IPS-18a (cell line): ENCODE data around the gene SEMA4D.
A peak's percentile ranks its signal among the peaks of the same experiment; 100 is the strongest.

Source experiments
- H3K27ac ChIP-seq: one replicate; pipeline ENCODE4 v1.5.1; 2013; ENCODE audit warnings: low read length
- H3K27me3 ChIP-seq: one replicate; pipeline ENCODE4 v1.6.1; 2013; ENCODE audit warnings: mild to moderate bottlenecking, low read length; ENCODE audit not compliant: control insufficient read depth, insufficient read depth
- H3K36me3 ChIP-seq: one replicate; pipeline ENCODE4 v1.6.1; 2013; ENCODE audit warnings: low read depth, low read length; ENCODE audit not compliant: control insufficient read depth
- H3K4me1 ChIP-seq: one replicate; pipeline ENCODE4 v1.6.1; 2013; ENCODE audit warnings: low read depth, low read length; ENCODE audit not compliant: control insufficient read depth
- H3K4me3 ChIP-seq: one replicate; pipeline ENCODE4 v1.5.1; 2013; ENCODE audit warnings: low read length
- H3K9ac ChIP-seq: one replicate; pipeline ENCODE4 v1.6.1; 2013; ENCODE audit warnings: mild to moderate bottlenecking, low read length, moderate library complexity
- H3K9me3 ChIP-seq: one replicate; pipeline ENCODE4 v1.6.1; 2013; ENCODE audit warnings: low read depth, low read length; ENCODE audit not compliant: control insufficient read depth

Gene SEMA4D

DNA sequence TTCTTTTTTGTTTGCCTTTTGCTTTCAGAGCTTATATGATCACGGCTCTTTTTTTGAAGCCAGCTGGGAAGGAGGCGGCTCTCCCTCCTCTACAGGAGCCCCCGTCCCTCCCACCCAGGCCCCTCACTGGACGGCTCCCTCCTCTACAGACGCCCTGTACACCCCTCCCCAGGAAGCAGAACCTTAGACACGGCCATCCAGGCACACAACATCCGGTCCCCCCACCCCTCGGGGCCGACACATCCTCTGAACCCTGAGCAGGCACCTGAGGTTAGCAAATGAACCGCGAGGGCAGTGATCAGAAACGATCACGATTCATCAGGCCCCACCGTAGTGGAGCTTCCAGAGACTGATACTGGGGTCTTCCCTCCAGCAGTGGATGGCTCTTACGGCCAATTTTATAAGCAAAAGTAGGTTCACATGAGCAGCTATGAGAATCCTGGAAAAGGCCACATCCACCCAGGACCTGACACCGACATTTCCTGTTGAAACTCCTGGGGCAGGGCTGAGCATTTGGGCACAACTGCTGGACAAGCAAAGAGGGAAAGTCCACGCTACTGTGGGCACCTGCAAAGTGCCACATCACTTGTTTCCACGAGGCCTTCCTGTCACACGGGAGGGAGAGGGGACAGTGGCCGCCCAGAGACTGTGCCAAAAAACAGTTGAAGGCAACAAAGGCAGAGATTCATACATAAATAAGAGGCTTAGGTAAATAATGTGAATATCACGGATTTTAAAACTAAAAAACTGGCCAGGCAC, 78.9 kb downstream of the SEMA4D start:
- Histone ChIP-seq H3K9ac (no peak overlapping the region), H3K36me3 (no peaks in the 10 kb centered on the region), H3K9me3 (no peaks in the 10 kb centered on the region), H3K4me1 (peaks cover 2% of the 10 kb centered on the region), H3K4me3 (no peak overlapping the region), H3K27ac (no peak overlapping the region), H3K27me3 (no peaks in the 10 kb centered on the region)

DNA sequence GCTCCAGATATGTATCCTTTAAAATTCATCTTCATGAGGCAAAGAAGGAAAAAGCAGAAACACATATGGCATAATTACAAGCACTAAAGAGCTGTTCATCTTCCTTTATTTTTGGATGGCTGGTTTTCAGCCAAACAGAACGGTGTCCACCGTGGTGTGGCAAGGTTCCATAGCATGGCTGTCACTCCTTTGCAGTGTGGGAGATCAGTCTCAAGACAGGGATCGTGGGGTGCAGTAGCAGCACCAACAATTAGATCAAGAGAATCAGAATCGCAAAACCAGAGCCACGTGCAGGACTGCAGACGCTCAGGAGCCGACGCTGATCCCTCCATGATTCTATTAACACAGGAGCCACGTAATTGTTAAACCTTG, 79.5 kb downstream of the SEMA4D start:
- H3K9ac ChIP-seq = no peak overlapping the region

DNA sequence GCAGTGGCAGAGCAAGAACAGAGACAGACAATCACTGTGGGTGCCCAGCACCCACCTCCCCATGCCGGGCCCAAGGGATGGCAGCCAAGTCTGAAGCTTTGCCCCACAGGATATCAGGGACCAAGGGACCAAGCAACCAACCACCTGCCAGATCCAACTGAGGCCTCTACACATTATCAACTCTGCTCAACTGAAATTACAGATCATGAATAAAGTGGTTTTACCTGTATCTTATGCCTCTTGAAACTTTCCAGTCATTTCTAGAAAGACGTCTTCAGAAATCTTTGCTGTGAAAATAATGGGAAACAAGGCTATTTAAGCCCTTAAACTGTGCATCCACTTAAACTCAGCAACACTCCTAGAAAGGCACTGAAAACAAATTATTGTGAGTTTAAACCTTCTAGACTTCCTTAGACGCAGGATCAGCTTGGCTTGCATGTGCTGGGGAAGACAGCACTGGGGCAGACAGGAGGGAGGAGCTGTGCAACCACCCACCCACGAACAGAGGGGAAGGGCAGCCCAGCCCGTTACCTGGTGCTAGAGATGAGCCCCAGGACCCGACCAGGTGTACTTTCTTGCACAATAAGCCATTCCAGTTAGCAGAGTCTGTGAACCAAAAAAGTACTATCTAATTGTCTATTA, 80.0 kb downstream of the SEMA4D start:
- Histone ChIP-seq H3K4me1 (peaks cover 13% of the 10 kb centered on the region), H3K9ac (no peak overlapping the region), H3K36me3 (no peaks in the 10 kb centered on the region), H3K4me3 (no peak overlapping the region), H3K9me3 (no peaks in the 10 kb centered on the region), H3K27me3 (no peaks in the 10 kb centered on the region), H3K27ac (no peak overlapping the region)

More for the DNA sequence above, 79.5 kb downstream of the SEMA4D start:
- Histone ChIP-seq H3K4me3 (no peak overlapping the region), H3K27ac (no peak overlapping the region), H3K27me3 (no peaks in the 10 kb centered on the region), H3K4me1 (peaks cover 8% of the 10 kb centered on the region), H3K9me3 (no peaks in the 10 kb centered on the region), H3K36me3 (no peaks in the 10 kb centered on the region)

DNA sequence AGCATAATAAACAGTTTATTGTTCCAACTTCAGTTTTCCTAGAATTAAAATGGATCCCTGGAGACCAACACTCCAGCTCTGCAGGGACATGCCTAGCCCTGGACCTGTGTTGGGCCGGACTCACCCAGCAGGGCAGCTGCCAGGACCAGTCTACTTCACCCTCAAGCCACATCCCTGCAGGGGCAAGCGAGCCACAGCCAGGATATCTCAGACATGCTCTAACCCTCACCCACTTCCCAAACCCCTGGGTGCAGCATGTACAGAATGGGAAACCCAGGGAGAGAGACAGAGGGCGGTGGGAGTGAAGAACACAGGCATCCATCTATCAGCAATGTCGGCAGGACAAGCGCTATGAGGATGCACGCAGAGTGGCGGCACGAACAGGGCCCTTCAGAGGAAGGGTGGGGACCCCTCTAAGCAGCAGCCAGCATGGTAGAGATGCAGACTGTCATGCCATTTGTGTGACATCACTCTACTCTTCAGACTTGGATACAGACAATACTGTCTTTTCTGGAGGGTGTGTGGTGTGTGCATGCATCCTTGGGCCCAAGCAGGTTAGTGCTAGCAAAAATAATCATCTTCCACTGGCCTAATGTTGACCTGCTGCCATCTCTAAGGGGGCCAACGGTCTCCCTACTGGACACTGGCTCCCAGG, 83.1 kb downstream of the SEMA4D start:
- Histone ChIP-seq H3K36me3 (no peaks in the 10 kb centered on the region), H3K27ac (no peak overlapping the region), H3K4me1 (peaks cover 36% of the 10 kb centered on the region), H3K9ac (no peak overlapping the region), H3K4me3 (no peak overlapping the region), H3K9me3 (no peaks in the 10 kb centered on the region), H3K27me3 (no peaks in the 10 kb centered on the region)

DNA sequence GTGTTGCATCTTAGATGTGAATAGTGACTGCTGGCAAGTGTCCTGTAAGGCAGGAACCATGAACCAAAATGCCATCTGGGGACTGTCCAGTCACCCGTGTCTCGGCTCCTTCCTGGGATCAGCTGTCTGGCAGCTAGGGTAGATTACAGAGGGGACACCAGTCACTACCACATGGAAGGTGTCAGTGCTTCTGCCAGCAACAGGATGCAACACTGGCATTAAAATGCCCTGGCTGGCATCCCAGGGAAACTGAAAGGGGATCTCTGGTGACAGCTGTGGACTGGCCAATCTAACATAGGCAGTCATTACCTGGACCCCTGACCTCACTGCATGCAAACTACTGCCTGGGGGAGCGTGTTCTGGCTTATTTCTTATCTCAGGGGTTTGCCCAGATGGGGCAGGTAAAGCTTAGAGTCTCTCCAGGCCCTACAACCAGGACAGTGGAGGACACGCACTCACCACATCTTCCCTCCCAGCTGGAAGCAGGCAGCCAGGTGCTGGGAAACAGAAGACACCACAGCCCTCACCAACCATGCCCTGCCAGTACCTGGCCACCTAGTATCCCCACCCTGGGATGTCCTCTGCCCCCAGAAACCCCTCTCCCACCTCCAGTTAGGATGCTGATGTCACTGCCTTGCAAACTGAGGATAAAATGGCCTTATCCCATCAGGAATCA, 83.8 kb downstream of the SEMA4D start:
- Histone ChIP-seq H3K27ac (no peak overlapping the region), H3K4me3 (no peak overlapping the region), H3K27me3 (no peaks in the 10 kb centered on the region), H3K36me3 (no peaks in the 10 kb centered on the region), H3K4me1 (peaks cover 36% of the 10 kb centered on the region), H3K9ac (no peak overlapping the region), H3K9me3 (no peaks in the 10 kb centered on the region)

DNA sequence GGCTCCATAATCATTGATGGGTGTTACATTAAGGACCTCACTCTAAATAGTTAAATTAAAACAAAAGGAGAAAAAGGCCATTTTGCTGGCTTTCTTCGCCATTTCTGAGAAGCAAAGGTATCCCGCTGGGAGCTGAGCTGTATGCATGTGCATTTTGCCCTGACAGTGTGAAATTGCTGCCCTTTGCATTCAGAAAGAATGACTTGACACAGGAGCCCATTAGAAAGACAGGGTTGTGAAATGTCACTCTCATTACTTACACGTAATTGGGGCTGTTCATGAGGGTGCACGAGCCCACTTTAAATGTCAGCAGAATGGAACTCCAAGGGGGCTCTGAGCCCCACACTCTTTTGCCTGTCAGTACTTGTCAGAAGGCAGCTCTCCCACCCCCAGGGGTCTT, 85.0 kb downstream of the SEMA4D start:
- peak overlapping the region; percentile 16 for H3K4me3 ChIP-seq
- no peak overlapping the region for H3K27ac ChIP-seq
- H3K36me3 ChIP-seq = no peaks in the 10 kb centered on the region

DNA sequence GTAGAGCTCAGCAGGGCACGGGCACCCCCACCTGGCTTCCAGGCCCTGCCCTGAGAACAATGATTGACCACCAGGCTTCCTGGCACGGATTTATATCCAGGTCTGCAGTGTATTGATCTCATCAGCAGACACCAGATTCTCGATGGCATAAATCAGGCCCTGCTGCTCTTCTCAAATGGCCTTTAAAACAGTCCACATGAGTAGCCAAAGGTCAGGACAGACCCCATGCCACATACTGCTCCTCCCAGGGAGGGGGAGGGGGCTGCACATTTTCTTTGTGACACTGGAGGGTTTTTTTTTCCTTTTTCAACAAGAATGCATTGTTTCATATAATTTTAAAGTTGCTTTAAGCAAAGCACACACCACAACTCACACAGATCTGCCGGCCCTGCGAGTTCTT, 85.4 kb downstream of the SEMA4D start:
- Histone ChIP-seq H3K4me3 (peak overlapping the region; percentile 16), H3K4me1 (peaks cover 36% of the 10 kb centered on the region), H3K36me3 (no peaks in the 10 kb centered on the region), H3K9ac (no peak overlapping the region), H3K27ac (no peak overlapping the region), H3K9me3 (no peaks in the 10 kb centered on the region), H3K27me3 (no peaks in the 10 kb centered on the region)

More for the DNA sequence above, 85.0 kb downstream of the SEMA4D start:
- no peaks in the 10 kb centered on the region for H3K27me3 ChIP-seq
- peaks cover 36% of the 10 kb centered on the region for H3K4me1 ChIP-seq
- no peak overlapping the region for H3K9ac ChIP-seq
- no peaks in the 10 kb centered on the region for H3K9me3 ChIP-seq

DNA sequence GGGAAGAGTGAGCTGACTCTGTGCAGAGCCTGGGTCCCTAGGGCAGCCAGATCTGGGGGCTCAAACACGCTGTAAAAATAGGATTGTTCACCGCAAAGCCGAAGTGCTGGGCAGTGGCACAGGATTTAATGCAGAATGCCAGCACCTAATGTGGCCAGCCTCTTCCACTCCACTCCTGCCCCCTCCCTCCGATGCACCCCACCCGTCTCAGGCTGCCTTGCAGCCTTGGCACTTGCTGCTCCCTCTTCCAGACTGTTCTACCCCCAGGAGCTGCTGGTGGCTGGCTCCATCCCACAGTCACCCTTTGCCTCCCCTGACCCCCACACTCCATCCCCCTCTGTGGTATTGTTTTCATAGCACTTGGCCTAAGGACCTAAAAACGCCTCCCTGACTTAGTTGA, 86.2 kb downstream of the SEMA4D start:
- Histone ChIP-seq H3K27ac (no peak overlapping the region), H3K4me1 (peaks cover 36% of the 10 kb centered on the region), H3K9ac (no peak overlapping the region), H3K27me3 (no peaks in the 10 kb centered on the region), H3K9me3 (no peaks in the 10 kb centered on the region), H3K36me3 (no peaks in the 10 kb centered on the region), H3K4me3 (no peak overlapping the region)

DNA sequence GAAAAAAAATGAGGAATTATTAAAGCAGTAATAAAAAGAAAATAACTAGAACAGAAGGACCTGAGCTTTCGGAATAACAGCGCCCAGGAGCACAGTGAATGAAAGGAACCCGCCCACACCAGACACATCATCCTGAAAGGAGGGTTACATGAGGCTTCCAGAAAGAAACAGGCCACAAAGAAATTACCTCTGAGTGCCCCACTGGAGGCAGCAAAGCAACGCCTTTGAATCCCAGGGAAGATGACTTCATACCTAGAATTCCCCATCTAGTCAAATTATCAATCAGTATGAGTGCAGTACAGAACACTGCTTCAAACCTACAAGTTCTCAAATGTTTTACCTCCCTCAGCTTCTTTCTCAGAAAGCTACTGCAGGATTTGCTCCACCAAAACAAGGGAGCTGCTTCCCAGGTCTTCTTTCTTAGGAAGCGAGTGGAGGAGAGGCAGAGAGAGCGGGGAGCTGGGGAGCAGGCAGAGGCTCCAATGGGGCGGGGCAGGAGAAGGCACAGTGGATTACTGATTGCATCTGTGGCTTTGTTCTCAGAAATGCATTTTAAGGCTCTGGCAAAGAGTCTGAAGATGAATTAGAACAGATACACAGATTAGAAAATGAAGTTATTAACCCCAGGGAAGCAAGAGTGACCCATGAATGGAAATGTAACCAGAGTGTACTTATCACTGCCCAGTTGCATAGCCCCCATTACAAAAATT, 87.1 kb downstream of the SEMA4D start:
- Histone ChIP-seq H3K4me1 (peaks cover 36% of the 10 kb centered on the region), H3K9me3 (no peaks in the 10 kb centered on the region), H3K36me3 (no peaks in the 10 kb centered on the region), H3K27ac (no peak overlapping the region), H3K4me3 (no peak overlapping the region), H3K9ac (no peak overlapping the region), H3K27me3 (no peaks in the 10 kb centered on the region)

DNA sequence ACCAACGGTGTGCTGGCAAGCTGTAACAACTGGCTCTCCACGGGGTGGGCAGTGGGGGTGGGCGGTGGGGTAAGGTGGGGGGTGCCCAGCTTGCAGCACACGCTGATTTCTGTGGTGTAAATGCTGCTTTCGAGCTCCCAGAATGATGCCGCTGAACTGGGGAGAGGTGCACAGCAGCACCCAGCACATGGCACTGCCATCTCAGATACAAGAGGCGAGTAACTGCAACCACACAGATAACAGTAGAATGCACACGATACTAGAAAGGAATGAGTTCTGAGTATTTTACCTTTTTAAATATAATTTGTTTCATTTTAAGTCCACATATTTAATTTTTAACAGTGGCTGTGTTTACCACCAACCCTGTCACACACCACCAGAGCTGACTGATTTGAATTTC, 87.9 kb downstream of the SEMA4D start:
- no peak overlapping the region for H3K9ac ChIP-seq
- H3K4me1 ChIP-seq = peaks cover 36% of the 10 kb centered on the region
- no peak overlapping the region for H3K27ac ChIP-seq

DNA sequence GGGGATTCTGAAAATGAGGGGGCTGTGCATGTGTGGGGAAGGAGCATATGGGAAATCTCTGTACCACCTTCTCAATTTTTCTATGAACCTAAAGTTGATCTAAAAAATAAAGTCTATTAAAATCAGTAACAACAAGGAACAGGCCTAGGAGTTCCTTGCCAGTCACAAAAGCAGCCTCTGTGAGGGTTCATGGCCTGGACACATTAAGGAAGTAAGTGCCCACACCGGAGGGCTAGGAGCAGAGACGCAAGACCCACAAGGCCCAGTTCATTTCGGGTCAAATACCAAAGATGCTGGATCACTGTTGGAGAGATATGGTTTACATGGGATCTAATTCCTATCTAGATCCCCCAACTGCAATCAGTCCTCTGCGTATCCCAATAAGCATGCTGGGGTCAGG, 88.4 kb downstream of the SEMA4D start:
- Histone ChIP-seq H3K27me3 (no peaks in the 10 kb centered on the region), H3K4me3 (no peak overlapping the region), H3K9ac (no peak overlapping the region), H3K4me1 (peaks cover 36% of the 10 kb centered on the region), H3K9me3 (no peaks in the 10 kb centered on the region), H3K36me3 (no peaks in the 10 kb centered on the region), H3K27ac (no peak overlapping the region)

More for the DNA sequence above, 87.9 kb downstream of the SEMA4D start:
- Histone ChIP-seq H3K36me3 (no peaks in the 10 kb centered on the region), H3K9me3 (no peaks in the 10 kb centered on the region), H3K4me3 (no peak overlapping the region), H3K27me3 (no peaks in the 10 kb centered on the region)
